ENCODE results near the gene IL18RAP. TPM values are rescaled to one million over a fixed set of nuclear protein-coding genes. Genes with fewer than 3 reads are reported as not detected.

IL18RAP gene
- polyA plus RNA-seq, 1 donor from 2014 or later: not detected

DNA sequence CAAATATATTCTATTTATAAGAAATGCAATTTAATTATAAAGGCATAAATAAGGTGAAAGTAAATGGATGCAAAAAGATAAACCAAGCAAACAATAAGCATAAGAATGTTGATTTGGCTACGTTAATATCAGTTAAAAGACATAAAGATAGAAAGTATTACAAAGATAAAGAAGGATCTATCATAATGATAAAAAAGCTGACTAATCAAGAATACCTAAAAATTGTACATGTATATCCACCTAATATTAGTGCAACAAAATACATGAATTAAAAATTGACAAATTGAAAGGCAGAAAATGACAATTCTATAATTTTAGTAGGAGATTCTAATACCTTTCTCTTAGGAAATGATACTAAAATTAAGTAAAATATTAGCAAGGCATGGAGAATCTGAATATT is 71.6 kb downstream of the IL18RAP start:
- TF ChIP-seq SMC3 (conservative IDR thresholded peaks at IDR 0.05; ENCODE audit: poor library complexity): no peak
- TF ChIP-seq EP300 (conservative IDR thresholded peaks at IDR 0.05; ENCODE audit: poor library complexity, severe bottlenecking): no peak
- no peak for TF ChIP-seq MXI1 (conservative IDR thresholded peaks at IDR 0.05; ENCODE audit: poor library complexity, severe bottlenecking)
- TF ChIP-seq, protein P1, sequence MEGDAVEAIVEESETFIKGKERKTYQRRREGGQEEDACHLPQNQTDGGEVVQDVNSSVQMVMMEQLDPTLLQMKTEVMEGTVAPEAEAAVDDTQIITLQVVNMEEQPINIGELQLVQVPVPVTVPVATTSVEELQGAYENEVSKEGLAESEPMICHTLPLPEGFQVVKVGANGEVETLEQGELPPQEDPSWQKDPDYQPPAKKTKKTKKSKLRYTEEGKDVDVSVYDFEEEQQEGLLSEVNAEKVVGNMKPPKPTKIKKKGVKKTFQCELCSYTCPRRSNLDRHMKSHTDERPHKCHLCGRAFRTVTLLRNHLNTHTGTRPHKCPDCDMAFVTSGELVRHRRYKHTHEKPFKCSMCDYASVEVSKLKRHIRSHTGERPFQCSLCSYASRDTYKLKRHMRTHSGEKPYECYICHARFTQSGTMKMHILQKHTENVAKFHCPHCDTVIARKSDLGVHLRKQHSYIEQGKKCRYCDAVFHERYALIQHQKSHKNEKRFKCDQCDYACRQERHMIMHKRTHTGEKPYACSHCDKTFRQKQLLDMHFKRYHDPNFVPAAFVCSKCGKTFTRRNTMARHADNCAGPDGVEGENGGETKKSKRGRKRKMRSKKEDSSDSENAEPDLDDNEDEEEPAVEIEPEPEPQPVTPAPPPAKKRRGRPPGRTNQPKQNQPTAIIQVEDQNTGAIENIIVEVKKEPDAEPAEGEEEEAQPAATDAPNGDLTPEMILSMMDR (IDR thresholded peaks at IDR 0.05; ENCODE audit: poor library complexity, severe bottlenecking): no peak
- Histone ChIP-seq H3F3A (ENCODE audit: insufficient read depth, low read length, poor library complexity, severe bottlenecking) (no peaks in the 10 kb centered on the region), H3K4me3 (ENCODE audit: low read length) (no peak overlapping the region), H3K36me3 (ENCODE audit: insufficient read depth, low read length) (no peaks in the 10 kb centered on the region), H3K4me2 (ENCODE audit: low read length) (no peak overlapping the region), H3K9me2 (ENCODE audit: insufficient read depth, low read length) (no peaks in the 10 kb centered on the region), H3K79me2 (replicated peaks; ENCODE audit: insufficient read depth, low read length) (no peaks in the 10 kb centered on the region), H4K20me1 (ENCODE audit: insufficient read depth) (no peaks in the 10 kb centered on the region), H3K27ac (ENCODE audit: low read length) (no peak overlapping the region), H2AFZ (ENCODE audit: low read depth, low read length) (no peak overlapping the region), H3K9ac (ENCODE audit: low read length) (no peak overlapping the region), H3K9me3 (ENCODE audit: low read length) (peaks cover 4% of the 10 kb centered on the region), H3K27me3 (ENCODE audit: insufficient read depth, low read depth, low read length) (no peaks in the 10 kb centered on the region)

DNA sequence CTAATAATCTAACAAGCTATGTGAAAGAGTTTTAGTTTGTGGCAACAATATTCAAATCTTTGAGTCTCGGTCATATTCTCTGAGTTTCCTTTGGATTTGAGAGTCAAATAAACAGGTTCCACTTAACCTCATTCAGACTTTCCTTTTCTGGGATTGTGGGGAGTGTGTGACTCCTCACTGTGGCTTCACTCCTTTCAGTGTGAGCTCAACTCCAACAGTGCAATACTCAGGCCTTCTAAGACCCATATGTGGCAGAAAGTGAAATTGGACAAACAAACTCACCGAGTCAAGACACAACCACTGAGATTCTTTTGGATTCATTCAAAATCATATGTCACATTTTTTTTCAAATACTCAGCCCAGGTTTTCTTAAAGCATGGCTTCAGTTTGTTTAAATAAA is 75.5 kb downstream of the IL18RAP start:
- no peak overlapping the region for H3K27ac ChIP-seq (ENCODE audit: low read length)
- no peaks in the 10 kb centered on the region for H3K36me3 ChIP-seq (ENCODE audit: insufficient read depth, low read length)
- no peak overlapping the region for H3K9ac ChIP-seq (ENCODE audit: low read length)

DNA sequence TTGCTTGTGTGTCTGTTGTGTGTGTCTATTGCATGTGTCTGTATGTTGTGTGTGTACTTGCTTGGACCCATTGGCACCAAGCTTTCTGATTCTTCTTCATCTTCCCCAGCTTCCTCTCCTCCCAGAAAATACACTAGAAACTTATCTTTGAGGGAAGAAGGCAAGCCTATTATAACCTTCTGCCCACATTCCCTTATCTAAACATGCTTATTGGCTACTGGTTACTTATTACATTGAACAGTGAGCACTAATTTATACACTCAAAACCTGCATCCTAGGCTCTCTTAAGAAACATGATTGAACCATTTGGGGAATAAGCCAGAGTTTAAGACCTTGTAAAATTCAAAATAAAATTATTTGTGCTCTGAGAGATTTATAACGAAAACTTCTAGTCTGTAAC is 76.6 kb downstream of the IL18RAP start:
- Histone ChIP-seq H3K4me2 (ENCODE audit: low read length) (no peak overlapping the region), H3K9ac (ENCODE audit: low read length) (no peak overlapping the region), H3K27me3 (ENCODE audit: insufficient read depth, low read depth, low read length) (no peaks in the 10 kb centered on the region), H3K4me3 (ENCODE audit: low read length) (no peak overlapping the region), H3F3A (ENCODE audit: insufficient read depth, low read length, poor library complexity, severe bottlenecking) (no peaks in the 10 kb centered on the region), H3K9me2 (ENCODE audit: insufficient read depth, low read length) (no peaks in the 10 kb centered on the region), H3K9me3 (ENCODE audit: low read length) (no peaks in the 10 kb centered on the region), H3K27ac (ENCODE audit: low read length) (no peak overlapping the region), H2AFZ (ENCODE audit: low read depth, low read length) (no peak overlapping the region), H3K36me3 (ENCODE audit: insufficient read depth, low read length) (no peaks in the 10 kb centered on the region), H3K79me2 (replicated peaks; ENCODE audit: insufficient read depth, low read length) (no peaks in the 10 kb centered on the region), H4K20me1 (ENCODE audit: insufficient read depth) (no peaks in the 10 kb centered on the region)
- TF ChIP-seq TAF1 (IDR thresholded peaks at IDR 0.05; ENCODE audit: low read depth) (no peak), EZH2 (IDR thresholded peaks at IDR 0.05; ENCODE audit: borderline replicate concordance, insufficient read depth, low read length, poor library complexity, severe bottlenecking) (no peak), EP300 (conservative IDR thresholded peaks at IDR 0.05; ENCODE audit: poor library complexity, severe bottlenecking) (no peak), SMC3 (conservative IDR thresholded peaks at IDR 0.05; ENCODE audit: poor library complexity) (no peak), MXI1 (conservative IDR thresholded peaks at IDR 0.05; ENCODE audit: poor library complexity, severe bottlenecking) (no peak)
- TF ChIP-seq, protein P1 (IDR thresholded peaks at IDR 0.05; ENCODE audit: poor library complexity, severe bottlenecking): no peak
- TF ChIP-seq, protein P2, sequence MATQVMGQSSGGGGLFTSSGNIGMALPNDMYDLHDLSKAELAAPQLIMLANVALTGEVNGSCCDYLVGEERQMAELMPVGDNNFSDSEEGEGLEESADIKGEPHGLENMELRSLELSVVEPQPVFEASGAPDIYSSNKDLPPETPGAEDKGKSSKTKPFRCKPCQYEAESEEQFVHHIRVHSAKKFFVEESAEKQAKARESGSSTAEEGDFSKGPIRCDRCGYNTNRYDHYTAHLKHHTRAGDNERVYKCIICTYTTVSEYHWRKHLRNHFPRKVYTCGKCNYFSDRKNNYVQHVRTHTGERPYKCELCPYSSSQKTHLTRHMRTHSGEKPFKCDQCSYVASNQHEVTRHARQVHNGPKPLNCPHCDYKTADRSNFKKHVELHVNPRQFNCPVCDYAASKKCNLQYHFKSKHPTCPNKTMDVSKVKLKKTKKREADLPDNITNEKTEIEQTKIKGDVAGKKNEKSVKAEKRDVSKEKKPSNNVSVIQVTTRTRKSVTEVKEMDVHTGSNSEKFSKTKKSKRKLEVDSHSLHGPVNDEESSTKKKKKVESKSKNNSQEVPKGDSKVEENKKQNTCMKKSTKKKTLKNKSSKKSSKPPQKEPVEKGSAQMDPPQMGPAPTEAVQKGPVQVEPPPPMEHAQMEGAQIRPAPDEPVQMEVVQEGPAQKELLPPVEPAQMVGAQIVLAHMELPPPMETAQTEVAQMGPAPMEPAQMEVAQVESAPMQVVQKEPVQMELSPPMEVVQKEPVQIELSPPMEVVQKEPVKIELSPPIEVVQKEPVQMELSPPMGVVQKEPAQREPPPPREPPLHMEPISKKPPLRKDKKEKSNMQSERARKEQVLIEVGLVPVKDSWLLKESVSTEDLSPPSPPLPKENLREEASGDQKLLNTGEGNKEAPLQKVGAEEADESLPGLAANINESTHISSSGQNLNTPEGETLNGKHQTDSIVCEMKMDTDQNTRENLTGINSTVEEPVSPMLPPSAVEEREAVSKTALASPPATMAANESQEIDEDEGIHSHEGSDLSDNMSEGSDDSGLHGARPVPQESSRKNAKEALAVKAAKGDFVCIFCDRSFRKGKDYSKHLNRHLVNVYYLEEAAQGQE (IDR thresholded peaks at IDR 0.05; ENCODE audit: borderline replicate concordance): no peak

More for the DNA sequence above, 75.5 kb downstream of the IL18RAP start:
- no peaks in the 10 kb centered on the region for H3K27me3 ChIP-seq (ENCODE audit: insufficient read depth, low read depth, low read length)
- H3F3A ChIP-seq (ENCODE audit: insufficient read depth, low read length, poor library complexity, severe bottlenecking): no peaks in the 10 kb centered on the region
- H2AFZ ChIP-seq (ENCODE audit: low read depth, low read length): no peak overlapping the region
- no peaks in the 10 kb centered on the region for H3K9me2 ChIP-seq (ENCODE audit: insufficient read depth, low read length)
- H3K4me2 ChIP-seq (ENCODE audit: low read length): no peak overlapping the region
- TF ChIP-seq EZH2 (IDR thresholded peaks at IDR 0.05; ENCODE audit: borderline replicate concordance, insufficient read depth, low read length, poor library complexity, severe bottlenecking): no peak
- TF ChIP-seq SMC3 (conservative IDR thresholded peaks at IDR 0.05; ENCODE audit: poor library complexity): no peak
- TF ChIP-seq, protein P1 (IDR thresholded peaks at IDR 0.05; ENCODE audit: poor library complexity, severe bottlenecking): no peak
- no peak for TF ChIP-seq MXI1 (conservative IDR thresholded peaks at IDR 0.05; ENCODE audit: poor library complexity, severe bottlenecking)
- H3K79me2 ChIP-seq (replicated peaks; ENCODE audit: insufficient read depth, low read length): no peaks in the 10 kb centered on the region
- no peak overlapping the region for H3K4me3 ChIP-seq (ENCODE audit: low read length)
- H3K9me3 ChIP-seq (ENCODE audit: low read length): peaks cover 4% of the 10 kb centered on the region
- H4K20me1 ChIP-seq (ENCODE audit: insufficient read depth): no peaks in the 10 kb centered on the region

All from neural cell (in vitro differentiated cells).